ENCODE measurements around the gene HARS1.
"Not testable (repeated sequence)": the region's sequence is repeated elsewhere in the genome, so short reads cannot be mapped to it uniquely, and the experiment has no call there.

HARS1 gene

GRCh38 chr5:140632366-140633020, 58.7 kb downstream of the HARS1 start:
- no peak for DNase-seq

GRCh38 chr5:140631831-140632365, 59.3 kb downstream of the HARS1 start:
- no peak for DNase-seq

DNA sequence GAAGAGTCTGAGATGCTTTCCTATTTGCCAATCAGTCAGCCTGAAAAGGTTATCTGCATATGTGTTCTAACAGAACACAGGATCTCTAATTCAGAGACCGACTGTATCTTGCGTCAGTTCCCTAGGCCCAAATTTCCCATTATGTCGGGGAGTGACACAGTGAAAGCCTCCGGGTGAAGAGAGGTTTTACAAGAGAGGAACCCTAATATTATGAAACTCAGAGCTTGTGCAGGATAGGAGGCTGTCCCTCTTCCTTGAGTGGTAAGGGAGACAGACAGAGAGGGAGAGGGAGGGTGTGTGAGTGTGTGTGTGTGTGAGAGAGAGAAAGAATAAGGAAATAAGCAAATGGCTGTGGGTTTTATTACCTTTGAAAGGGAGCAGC, 60.1 kb downstream of the HARS1 start:
- no peak for DNase-seq

GRCh38 chr5:140630292-140631035, 60.7 kb downstream of the HARS1 start:
- no peak for DNase-seq

DNA sequence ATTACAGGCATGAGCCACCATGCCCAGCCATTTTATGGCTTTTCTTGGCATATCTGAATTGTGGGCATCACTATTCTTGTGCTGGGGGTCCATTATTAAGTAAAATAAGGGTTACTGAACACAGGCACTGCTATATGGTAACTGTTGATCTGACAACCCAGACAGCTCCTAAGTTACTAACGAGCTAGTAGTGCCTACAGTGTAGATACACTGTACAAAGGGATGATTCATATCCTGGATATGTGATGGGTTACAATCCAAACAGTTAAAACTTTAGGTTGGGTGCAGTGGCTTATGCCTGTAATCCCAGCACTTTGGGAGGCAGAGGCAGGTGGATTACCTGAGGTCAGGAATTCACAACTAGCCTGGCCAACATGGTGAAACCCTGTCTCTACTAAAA, 62.5 kb downstream of the HARS1 start:
- DNase-seq = no peak

GRCh38 chr5:140627972-140628371, 63.2 kb downstream of the HARS1 start:
- DNase-seq = peak; percentile 21

DNA sequence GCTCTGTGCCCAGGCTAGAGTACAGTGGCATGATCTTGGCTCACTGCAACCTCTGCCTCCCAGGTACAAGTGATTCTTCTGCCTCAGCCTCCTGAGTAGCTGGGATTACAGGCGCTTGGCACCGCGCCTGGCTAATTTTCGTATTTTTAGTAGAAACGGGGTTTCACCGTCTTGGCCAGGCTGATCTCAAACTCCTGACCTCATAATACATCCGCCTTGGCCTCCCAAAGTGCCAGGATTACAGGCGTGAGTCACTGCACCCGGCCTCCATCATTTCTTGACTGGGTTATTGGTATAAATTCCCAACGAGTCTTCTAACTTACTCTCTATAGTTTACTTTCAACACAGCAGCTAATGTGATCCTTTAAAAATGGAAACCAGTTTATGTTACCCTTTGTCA, 66.3 kb downstream of the HARS1 start:
- DNase-seq = not testable (repeated sequence)
